MM.1S (cell line): ENCODE data around the gene IRX1.

Experiments
- DNase-seq: peaks from one replicate; pipeline ENCODE4 v3.0.0-alpha.2; 2015
- H2AFZ ChIP-seq: fragments of 300-600 bp; sonication (generic); 2 replicates; pipeline ENCODE4 v1.6.0; 2016; ENCODE audit warnings: antibody characterized with exemption, low read length
- H3F3A ChIP-seq: fragments of 300-600 bp; sonication (generic); 2 replicates; pipeline ENCODE4 v1.6.1; 2016; ENCODE audit warnings: mild to moderate bottlenecking, antibody characterized with exemption, low read length, moderate library complexity, mixed read lengths; ENCODE audit not compliant: insufficient read depth
- H3K27ac ChIP-seq: fragments of 300-600 bp; sonication (generic); 2 replicates; pipeline ENCODE4 v1.5.1; 2016; ENCODE audit warnings: mild to moderate bottlenecking, low read length
- H3K27me3 ChIP-seq: fragments of 300-600 bp; sonication (generic); replicated peaks from 2 replicates; pipeline ENCODE4 v1.6.0; 2016; ENCODE audit warnings: low read length; ENCODE audit not compliant: insufficient read depth
- H3K36me3 ChIP-seq: fragments of 300-600 bp; sonication (generic); replicated peaks from 2 replicates; pipeline ENCODE4 v1.6.1; 2016; ENCODE audit warnings: mild to moderate bottlenecking, low read length, mixed read lengths; ENCODE audit not compliant: insufficient read depth
- H3K4me1 ChIP-seq: fragments of 300-600 bp; sonication (generic); 2 replicates; pipeline ENCODE4 v1.6.1; 2016; ENCODE audit warnings: low read length, mixed read lengths
- H3K4me2 ChIP-seq: fragments of 300-600 bp; sonication (generic); 2 replicates; pipeline ENCODE4 v1.6.0; 2016; ENCODE audit warnings: low read depth, low read length
- H3K4me3 ChIP-seq: fragments of 300-600 bp; sonication (generic); 2 replicates; pipeline ENCODE4 v1.5.1; 2016; ENCODE audit warnings: low read length, mixed read lengths
- H3K79me2 ChIP-seq: fragments of 300-600 bp; sonication (generic); 2 replicates; pipeline ENCODE4 v1.6.1; 2016; ENCODE audit warnings: mixed run types, low read length, mixed read lengths
- H3K9ac ChIP-seq: fragments of 300-600 bp; sonication (generic); 2 replicates; pipeline ENCODE4 v1.6.1; 2016; ENCODE audit warnings: low read length, mixed read lengths
- H3K9me2 ChIP-seq: fragments of 300-600 bp; sonication (generic); replicated peaks from 2 replicates; pipeline ENCODE4 v1.6.1; 2016; ENCODE audit warnings: mild to moderate bottlenecking, low read length, mixed read lengths; ENCODE audit not compliant: insufficient read depth
- H3K9me3 ChIP-seq: fragments of 300-600 bp; sonication (generic); replicated peaks from 2 replicates; pipeline ENCODE4 v1.6.1; 2016; ENCODE audit warnings: mild to moderate bottlenecking, low read length, mixed read lengths; ENCODE audit not compliant: insufficient read depth
- H4K20me1 ChIP-seq: fragments of 300-600 bp; sonication (generic); 2 replicates; pipeline ENCODE4 v1.6.1; 2016; ENCODE audit warnings: mild to moderate bottlenecking, low read length, moderate library complexity, mixed read lengths; ENCODE audit not compliant: insufficient read depth
- CTCF ChIP-seq: fragments of 300-600 bp; sonication (generic); IDR thresholded peaks from 2 replicates; pipeline ENCODE4 v1.5.1; 2016; ENCODE audit warnings: antibody characterized with exemption, low read length, mixed read lengths
- EZH2 ChIP-seq: fragments of 300-600 bp; sonication (generic); optimal IDR thresholded peaks from 2 replicates; pipeline ENCODE3; 2017; ENCODE audit warnings: low read depth, mild to moderate bottlenecking, antibody characterized with exemption, low read length, mixed read lengths
- EZH2phosphoT487 ChIP-seq: fragments of 300-600 bp; sonication (generic); IDR thresholded peaks from 2 replicates; pipeline ENCODE4 v1.6.1; 2018; ENCODE audit warnings: antibody characterized with exemption, low read length

Gene IRX1

GRCh38 chr5:3642231-3642630 lies 46.6 kb downstream of the IRX1 start:
- Histone ChIP-seq H3K79me2 (no peaks in the 10 kb centered on the region), H3K27ac (no peak overlapping the region), H3F3A (no peaks in the 10 kb centered on the region), H3K9me3 (no peaks in the 10 kb centered on the region), H3K36me3 (no peaks in the 10 kb centered on the region), H3K4me1 (no peaks in the 10 kb centered on the region), H2AFZ (no peak overlapping the region), H4K20me1 (no peaks in the 10 kb centered on the region), H3K9me2 (no peaks in the 10 kb centered on the region), H3K27me3 (no peaks in the 10 kb centered on the region), H3K4me2 (no peak overlapping the region), H3K9ac (no peak overlapping the region), H3K4me3 (no peak overlapping the region)
- no peak for DNase-seq
- TF ChIP-seq CTCF, result no peak
- no peak for TF ChIP-seq EZH2
- no peak for TF ChIP-seq EZH2phosphoT487

- no peaks in the 10 kb centered on the region for H3K9me3 ChIP-seq
- H3K36me3 ChIP-seq, result no peaks in the 10 kb centered on the region
- H3K4me3 ChIP-seq, result no peak overlapping the region
- no peaks in the 10 kb centered on the region for H3F3A ChIP-seq
- no peaks in the 10 kb centered on the region for H3K9me2 ChIP-seq
- H2AFZ ChIP-seq, result no peak overlapping the region
- no peaks in the 10 kb centered on the region for H3K27me3 ChIP-seq
- no peaks in the 10 kb centered on the region for H4K20me1 ChIP-seq
- no peak for DNase-seq
- no peak overlapping the region for H3K9ac ChIP-seq
- no peaks in the 10 kb centered on the region for H3K4me1 ChIP-seq
- H3K4me2 ChIP-seq, result no peak overlapping the region
- TF ChIP-seq CTCF (no peak), EZH2 (no peak), EZH2phosphoT487 (no peak)
- no peak overlapping the region for H3K27ac ChIP-seq
- no peaks in the 10 kb centered on the region for H3K79me2 ChIP-seq
Observed at GRCh38 chr5:3650320-3650719, 54.7 kb downstream of the IRX1 start.

GRCh38 chr5:3650868-3651267 lies 55.2 kb downstream of the IRX1 start:
- H4K20me1 ChIP-seq, result no peaks in the 10 kb centered on the region
- no peak overlapping the region for H3K9ac ChIP-seq
- H3K27me3 ChIP-seq, result no peaks in the 10 kb centered on the region
- no peak overlapping the region for H3K27ac ChIP-seq
- H3K4me1 ChIP-seq, result no peaks in the 10 kb centered on the region
- no peak overlapping the region for H3K4me2 ChIP-seq
- no peak for DNase-seq
- H3F3A ChIP-seq, result no peaks in the 10 kb centered on the region
- no peaks in the 10 kb centered on the region for H3K36me3 ChIP-seq
- H3K9me3 ChIP-seq, result no peaks in the 10 kb centered on the region
- no peak overlapping the region for H3K4me3 ChIP-seq
- H2AFZ ChIP-seq, result no peak overlapping the region
- H3K79me2 ChIP-seq, result no peaks in the 10 kb centered on the region
- TF ChIP-seq EZH2 (no peak), CTCF (no peak), EZH2phosphoT487 (no peak)
- H3K9me2 ChIP-seq, result no peaks in the 10 kb centered on the region
